ENCODE data around the gene RPL23. TPM values are rescaled to one million over a fixed set of nuclear protein-coding genes. Genes with fewer than 3 reads are reported as not detected.

Gene RPL23
- polyA plus RNA-seq, 1 donor from 2014 or later: 1,333 TPM

GRCh38 chr17:38889745-38890409 is 36.4 kb upstream of the RPL23 start:
- no peaks in the 10 kb centered on the region for H3K9me3 ChIP-seq (ENCODE audit: low read length)
- H3K9ac ChIP-seq (ENCODE audit: low read length): no peak overlapping the region
- no peaks in the 10 kb centered on the region for H3K36me3 ChIP-seq (ENCODE audit: insufficient read depth, low read length)
- H3K9me2 ChIP-seq (ENCODE audit: insufficient read depth, low read length): no peaks in the 10 kb centered on the region
- peaks cover 7% of the 10 kb centered on the region for H3F3A ChIP-seq (ENCODE audit: insufficient read depth, low read length, poor library complexity, severe bottlenecking)
- H3K79me2 ChIP-seq (replicated peaks; ENCODE audit: insufficient read depth, low read length): peaks cover 40% of the 10 kb centered on the region
- no peak overlapping the region for H3K4me2 ChIP-seq (ENCODE audit: low read length)
- no peak overlapping the region for H2AFZ ChIP-seq (ENCODE audit: low read depth, low read length)
- no peaks in the 10 kb centered on the region for H3K27me3 ChIP-seq (ENCODE audit: insufficient read depth, low read depth, low read length)
- no peak overlapping the region for H3K27ac ChIP-seq (ENCODE audit: low read length)
- H3K4me3 ChIP-seq (ENCODE audit: low read length): no peak overlapping the region
- TF ChIP-seq, protein P1, sequence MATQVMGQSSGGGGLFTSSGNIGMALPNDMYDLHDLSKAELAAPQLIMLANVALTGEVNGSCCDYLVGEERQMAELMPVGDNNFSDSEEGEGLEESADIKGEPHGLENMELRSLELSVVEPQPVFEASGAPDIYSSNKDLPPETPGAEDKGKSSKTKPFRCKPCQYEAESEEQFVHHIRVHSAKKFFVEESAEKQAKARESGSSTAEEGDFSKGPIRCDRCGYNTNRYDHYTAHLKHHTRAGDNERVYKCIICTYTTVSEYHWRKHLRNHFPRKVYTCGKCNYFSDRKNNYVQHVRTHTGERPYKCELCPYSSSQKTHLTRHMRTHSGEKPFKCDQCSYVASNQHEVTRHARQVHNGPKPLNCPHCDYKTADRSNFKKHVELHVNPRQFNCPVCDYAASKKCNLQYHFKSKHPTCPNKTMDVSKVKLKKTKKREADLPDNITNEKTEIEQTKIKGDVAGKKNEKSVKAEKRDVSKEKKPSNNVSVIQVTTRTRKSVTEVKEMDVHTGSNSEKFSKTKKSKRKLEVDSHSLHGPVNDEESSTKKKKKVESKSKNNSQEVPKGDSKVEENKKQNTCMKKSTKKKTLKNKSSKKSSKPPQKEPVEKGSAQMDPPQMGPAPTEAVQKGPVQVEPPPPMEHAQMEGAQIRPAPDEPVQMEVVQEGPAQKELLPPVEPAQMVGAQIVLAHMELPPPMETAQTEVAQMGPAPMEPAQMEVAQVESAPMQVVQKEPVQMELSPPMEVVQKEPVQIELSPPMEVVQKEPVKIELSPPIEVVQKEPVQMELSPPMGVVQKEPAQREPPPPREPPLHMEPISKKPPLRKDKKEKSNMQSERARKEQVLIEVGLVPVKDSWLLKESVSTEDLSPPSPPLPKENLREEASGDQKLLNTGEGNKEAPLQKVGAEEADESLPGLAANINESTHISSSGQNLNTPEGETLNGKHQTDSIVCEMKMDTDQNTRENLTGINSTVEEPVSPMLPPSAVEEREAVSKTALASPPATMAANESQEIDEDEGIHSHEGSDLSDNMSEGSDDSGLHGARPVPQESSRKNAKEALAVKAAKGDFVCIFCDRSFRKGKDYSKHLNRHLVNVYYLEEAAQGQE (IDR thresholded peaks at IDR 0.05; ENCODE audit: borderline replicate concordance): no peak
- no peak for TF ChIP-seq RAD21 (conservative IDR thresholded peaks at IDR 0.05)
- no peaks in the 10 kb centered on the region for H4K20me1 ChIP-seq (ENCODE audit: insufficient read depth)

- H3K9me2 ChIP-seq (ENCODE audit: insufficient read depth, low read length): no peaks in the 10 kb centered on the region
- no peak overlapping the region for H3K9ac ChIP-seq (ENCODE audit: low read length)
- peaks cover 47% of the 10 kb centered on the region for H3K79me2 ChIP-seq (replicated peaks; ENCODE audit: insufficient read depth, low read length)
- no peak overlapping the region for H3K27ac ChIP-seq (ENCODE audit: low read length)
- no peaks in the 10 kb centered on the region for H3K36me3 ChIP-seq (ENCODE audit: insufficient read depth, low read length)
- no peak overlapping the region for H3K4me2 ChIP-seq (ENCODE audit: low read length)
- no peaks in the 10 kb centered on the region for H3K9me3 ChIP-seq (ENCODE audit: low read length)
- H3K4me3 ChIP-seq (ENCODE audit: low read length): no peak overlapping the region
- H4K20me1 ChIP-seq (ENCODE audit: insufficient read depth): no peaks in the 10 kb centered on the region
- no peak overlapping the region for H2AFZ ChIP-seq (ENCODE audit: low read depth, low read length)
- peaks cover 7% of the 10 kb centered on the region for H3F3A ChIP-seq (ENCODE audit: insufficient read depth, low read length, poor library complexity, severe bottlenecking)
- no peaks in the 10 kb centered on the region for H3K27me3 ChIP-seq (ENCODE audit: insufficient read depth, low read depth, low read length)
- TF ChIP-seq SMC3 (conservative IDR thresholded peaks at IDR 0.05; ENCODE audit: poor library complexity) (no peak), CTCF (IDR thresholded peaks at IDR 0.05; ENCODE audit: poor library complexity, severe bottlenecking) (no peak), TAF1 (IDR thresholded peaks at IDR 0.05; ENCODE audit: low read depth) (no peak), EP300 (conservative IDR thresholded peaks at IDR 0.05; ENCODE audit: poor library complexity, severe bottlenecking) (no peak)
Observed at GRCh38 chr17:38888842-38889241, 35.3 kb upstream of the RPL23 start.

GRCh38 chr17:38886643-38887010 is 33.1 kb upstream of the RPL23 start:
- Histone ChIP-seq H3K36me3 (ENCODE audit: insufficient read depth, low read length) (no peaks in the 10 kb centered on the region), H3K4me3 (ENCODE audit: low read length) (peak overlapping the region; percentile 62), H3K9me2 (ENCODE audit: insufficient read depth, low read length) (no peaks in the 10 kb centered on the region), H3K4me2 (ENCODE audit: low read length) (peak overlapping the region; percentile 69), H3F3A (ENCODE audit: insufficient read depth, low read length, poor library complexity, severe bottlenecking) (peaks cover 7% of the 10 kb centered on the region), H3K9ac (ENCODE audit: low read length) (peak overlapping the region; percentile 71), H3K9me3 (ENCODE audit: low read length) (no peaks in the 10 kb centered on the region), H3K27ac (ENCODE audit: low read length) (peak overlapping the region; percentile 97), H3K79me2 (replicated peaks; ENCODE audit: insufficient read depth, low read length) (peaks cover 59% of the 10 kb centered on the region), H4K20me1 (ENCODE audit: insufficient read depth) (no peaks in the 10 kb centered on the region), H3K27me3 (ENCODE audit: insufficient read depth, low read depth, low read length) (no peaks in the 10 kb centered on the region), H2AFZ (ENCODE audit: low read depth, low read length) (no peak overlapping the region)
- TF ChIP-seq SMC3 (conservative IDR thresholded peaks at IDR 0.05; ENCODE audit: poor library complexity): no peak
- TF ChIP-seq MXI1 (conservative IDR thresholded peaks at IDR 0.05; ENCODE audit: poor library complexity, severe bottlenecking): no peak
- TF ChIP-seq CTCF (IDR thresholded peaks at IDR 0.05; ENCODE audit: poor library complexity, severe bottlenecking): no peak
- TF ChIP-seq, protein P1 (IDR thresholded peaks at IDR 0.05; ENCODE audit: borderline replicate concordance): no peak
- no peak for TF ChIP-seq TAF1 (IDR thresholded peaks at IDR 0.05; ENCODE audit: low read depth)
- TF ChIP-seq EP300 (conservative IDR thresholded peaks at IDR 0.05; ENCODE audit: poor library complexity, severe bottlenecking): no peak
- TF ChIP-seq RAD21 (conservative IDR thresholded peaks at IDR 0.05): no peak
- TF ChIP-seq POLR2AphosphoS5 (IDR thresholded peaks at IDR 0.05): no peak
- TF ChIP-seq EZH2 (IDR thresholded peaks at IDR 0.05; ENCODE audit: borderline replicate concordance, insufficient read depth, low read length, poor library complexity, severe bottlenecking): no peak

Data from neural cell (in vitro differentiated cells).